OCI-LY3 (cell line): Measurements from ENCODE around the gene MEF2C.

Experiments
- EZH2phosphoT487 ChIP-seq: fragments of 200-600 bp; shearing (Covaris generic); IDR thresholded peaks from 2 replicates; pipeline ENCODE4 v1.6.1; 2018; ENCODE audit warnings: antibody characterized with exemption, mixed run types, low read depth
- TF ChIP-seq, protein P1 (sequence below): fragments of 200-600, 300-600 bp; sonication (generic); IDR thresholded peaks from 2 replicates; pipeline ENCODE4 v1.5.1; 2014; ENCODE audit warnings: antibody characterized with exemption, low read length, low read depth

DNA sequence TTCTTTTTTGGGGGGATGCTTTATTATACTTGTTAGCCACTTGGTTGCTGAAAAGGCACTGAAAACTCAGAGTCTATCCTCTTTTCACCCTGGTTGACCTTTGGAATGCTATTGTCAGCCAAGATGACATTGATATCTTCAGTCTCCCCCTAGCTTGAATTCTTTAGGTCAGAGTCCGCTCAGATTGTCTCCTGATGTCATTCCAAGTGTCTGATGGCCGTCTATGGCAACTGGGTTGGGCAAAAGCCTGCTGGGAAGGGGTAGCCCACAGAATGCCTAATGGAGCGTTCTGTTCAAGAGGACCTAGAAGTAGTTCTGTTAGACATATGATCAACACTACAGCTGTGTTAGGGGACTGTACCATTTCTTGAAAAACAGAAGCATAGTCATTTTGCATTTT is 9.7 kb upstream of the MEF2C start:
- TF ChIP-seq, protein P1, sequence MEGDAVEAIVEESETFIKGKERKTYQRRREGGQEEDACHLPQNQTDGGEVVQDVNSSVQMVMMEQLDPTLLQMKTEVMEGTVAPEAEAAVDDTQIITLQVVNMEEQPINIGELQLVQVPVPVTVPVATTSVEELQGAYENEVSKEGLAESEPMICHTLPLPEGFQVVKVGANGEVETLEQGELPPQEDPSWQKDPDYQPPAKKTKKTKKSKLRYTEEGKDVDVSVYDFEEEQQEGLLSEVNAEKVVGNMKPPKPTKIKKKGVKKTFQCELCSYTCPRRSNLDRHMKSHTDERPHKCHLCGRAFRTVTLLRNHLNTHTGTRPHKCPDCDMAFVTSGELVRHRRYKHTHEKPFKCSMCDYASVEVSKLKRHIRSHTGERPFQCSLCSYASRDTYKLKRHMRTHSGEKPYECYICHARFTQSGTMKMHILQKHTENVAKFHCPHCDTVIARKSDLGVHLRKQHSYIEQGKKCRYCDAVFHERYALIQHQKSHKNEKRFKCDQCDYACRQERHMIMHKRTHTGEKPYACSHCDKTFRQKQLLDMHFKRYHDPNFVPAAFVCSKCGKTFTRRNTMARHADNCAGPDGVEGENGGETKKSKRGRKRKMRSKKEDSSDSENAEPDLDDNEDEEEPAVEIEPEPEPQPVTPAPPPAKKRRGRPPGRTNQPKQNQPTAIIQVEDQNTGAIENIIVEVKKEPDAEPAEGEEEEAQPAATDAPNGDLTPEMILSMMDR = no peak
- TF ChIP-seq EZH2phosphoT487 = no peak
